CD4-positive, alpha-beta memory T cell (primary cell): Measurements from ENCODE around the gene MED22. TPM values are rescaled to one million over a fixed set of nuclear protein-coding genes. Genes with fewer than 3 reads are reported as not detected.
A peak's percentile ranks its signal among the peaks of the same experiment; 100 is the strongest.

Experiments
- CTCF ChIA-PET: fragments of 350-600 bp; sonication (Branson Sonifier 250); formaldehyde crosslinking; loops from one replicate; lab custom pipeline; 2021; ENCODE audit warnings: inconsistent platforms; ENCODE audit not compliant: partially characterized antibody; lab: Charles Lee
- POLR2A ChIA-PET: fragments of 350-600 bp; sonication (Branson Sonifier 250); formaldehyde crosslinking; loops from one replicate; lab custom pipeline; 2021; ENCODE audit not compliant: partially characterized antibody; lab: Charles Lee
- DNase-seq, 5 donors: peaks; one replicate each; pipeline versions ENCODE4 v3.0.0 to v3.0.0-alpha.2; 2020 to 2022; ENCODE audit warnings: mixed read lengths in 1 of 5
- H3K27ac ChIP-seq: one replicate; pipeline ENCODE4 v1.7.0; 2013; ENCODE audit warnings: low read depth, low read length
- H3K27me3 ChIP-seq: 2 replicates; pipeline ENCODE4 v1.7.0; 2013; ENCODE audit warnings: mild to moderate bottlenecking, low read length, moderate library complexity; ENCODE audit not compliant: insufficient read depth
- H3K36me3 ChIP-seq: 2 replicates; pipeline ENCODE4 v1.7.0; 2013; ENCODE audit warnings: mild to moderate bottlenecking, low read length, moderate library complexity; ENCODE audit not compliant: insufficient read depth
- H3K4me1 ChIP-seq: 2 replicates; pipeline ENCODE4 v1.7.0; 2013; ENCODE audit warnings: mild to moderate bottlenecking, low read length, moderate library complexity; ENCODE audit not compliant: insufficient read depth
- H3K4me3 ChIP-seq, 2 donors: one replicate each; pipeline ENCODE4 v1.7.0; 2013; ENCODE audit warnings: low read length in 2 of 2, mild to moderate bottlenecking in 1 of 2
- H3K9me3 ChIP-seq, 2 donors: one replicate each; pipeline ENCODE4 v1.7.0; 2013; ENCODE audit warnings: low read length in 2 of 2, control low read depth in 1 of 2; ENCODE audit not compliant: control insufficient read depth in 1 of 2
- H3K27ac Mint-ChIP-seq, 7 donors: one replicate each; pipeline ENCODE4 v1.8.0; 2020 to 2021; ENCODE audit warnings: mixed read lengths in 7 of 7, mild to moderate bottlenecking in 6 of 7, inconsistent platforms in 3 of 7, moderate library complexity in 3 of 7
- H3K27me3 Mint-ChIP-seq, 2 donors: one replicate each; pipeline ENCODE4 v1.8.0; 2020 to 2021; ENCODE audit warnings: mixed read lengths in 2 of 2
- H3K36me3 Mint-ChIP-seq, 2 donors: one replicate each; pipeline ENCODE4 v1.8.0; 2020 to 2021; ENCODE audit warnings: mixed read lengths in 2 of 2, inconsistent platforms in 1 of 2, mild to moderate bottlenecking in 1 of 2
- H3K4me1 Mint-ChIP-seq, 4 donors: one replicate each; pipeline ENCODE4 v1.8.0; 2020 to 2021; ENCODE audit warnings: mixed read lengths in 4 of 4, mild to moderate bottlenecking in 1 of 4
- H3K4me3 Mint-ChIP-seq, 8 donors: one replicate each; pipeline ENCODE4 v1.8.0; 2020 to 2021; ENCODE audit warnings: mixed read lengths in 8 of 8, mild to moderate bottlenecking in 7 of 8, moderate library complexity in 6 of 8, inconsistent platforms in 3 of 8
- H3K9me3 Mint-ChIP-seq, 8 donors: one replicate each; pipeline ENCODE4 v1.8.0; 2020 to 2021; ENCODE audit warnings: mixed read lengths in 8 of 8, mild to moderate bottlenecking in 5 of 8, inconsistent platforms in 3 of 8, moderate library complexity in 1 of 8
- intact Hi-C: fragments of 100-400 bp; cut with micrococcal nuclease; formaldehyde crosslinking; loops from one replicate; pipeline ENCODE4 v1.15.1; 2023
- polyA plus RNA-seq, 2 donors: library from polyadenylated mRNA; unstranded; fragments of 300-500 nt; fragmentation: Illumina TruSeq; gene quantifications; one replicate each; pipeline ENCODE4 v1.2.3, GENCODE V29; 2021
- total RNA-seq, 2 experiments: library from RNA; stranded (reverse); gene quantifications; one replicate each; pipeline ENCODE4 v1.2.3, GENCODE V29; 2021

The MED22 gene
- total and polyA plus RNA-seq, 4 experiments from 2014 or later = 8.1 to 42.8 (median 28.1) TPM

GRCh38 chr9:133367221-133367620 is 19.3 kb upstream of the MED22 start:
- POLR2A ChIA-PET = interaction anchor here (1.3 to 18.7 kb wide), 2 partner anchors 9 to 15 kb away, joined by 3 to 437 read pairs; partner anchors contain the start of genes MED22, RPL7A, STKLD1 and SURF1
- H3K27me3 Mint-ChIP-seq = no peaks in the 10 kb centered on the region
- CTCF ChIA-PET = interaction anchor here (0.9 to 2.9 kb wide), 3 partner anchors 10 to 181 kb away, joined by 5 to 12 read pairs (median 7); no protein-coding TSS in a partner anchor
- DNase-seq = no peak
- peaks cover 42 to 66% (median 44%) of the 10 kb centered on the region in 4 donors for H3K4me1 Mint-ChIP-seq
- Histone ChIP-seq H3K36me3 (peaks cover 67% of the 10 kb centered on the region), H3K9me3 (no peaks in the 10 kb centered on the region), H3K4me1 (peaks cover 59% of the 10 kb centered on the region), H3K27me3 (no peaks in the 10 kb centered on the region), H3K27ac (no peak overlapping the region), H3K4me3 (no peak overlapping the region)
- peak overlapping the region in 3 of 7 donors; percentile 42 to 82 (median 42) for H3K27ac Mint-ChIP-seq
- peaks cover 28 to 64% of the 10 kb centered on the region in 2 donors for H3K36me3 Mint-ChIP-seq
- intact Hi-C loops = no loop called here
- H3K9me3 Mint-ChIP-seq = no peaks in the 10 kb centered on the region
- peak overlapping the region in 2 of 8 donors; percentile 8 to 37 for H3K4me3 Mint-ChIP-seq

GRCh38 chr9:133366435-133366834 is 18.5 kb upstream of the MED22 start:
- peak overlapping the region in 1 of 7 donors; percentile 24 for H3K27ac Mint-ChIP-seq

GRCh38 chr9:133362359-133363044 is 14.6 kb upstream of the MED22 start:
- DNase-seq = no peak
- Mint-ChIP-seq H3K9me3 (peaks cover 0 to 2% (median 0%) of the 10 kb centered on the region in 8 donors), H3K36me3 (peaks cover 33 to 67% of the 10 kb centered on the region in 2 donors), H3K4me1 (peaks cover 14 to 37% (median 21%) of the 10 kb centered on the region in 4 donors), H3K4me3 (no peak overlapping the region), H3K27me3 (no peaks in the 10 kb centered on the region), H3K27ac (peak overlapping the region in 3 of 7 donors; percentile 35 to 76 (median 62))
- Histone ChIP-seq H3K9me3 (no peaks in the 10 kb centered on the region), H3K27me3 (no peaks in the 10 kb centered on the region), H3K4me3 (no peak overlapping the region), H3K4me1 (peaks cover 27% of the 10 kb centered on the region), H3K36me3 (peaks cover 80% of the 10 kb centered on the region), H3K27ac (no peak overlapping the region)
- ChIA-PET POLR2A (interaction anchor here (1.1 to 18.7 kb wide), 4 partner anchors 9 to 12 kb away, joined by 3 to 437 read pairs (median 10); partner anchors contain the start of genes MED22, RPL7A, SURF1 and SURF2), CTCF (interaction anchor here (0.9 to 1.5 kb wide), 2 partner anchors 9 to 42 kb away, joined by 3 read pairs; no protein-coding TSS in a partner anchor)
- intact Hi-C loops = no loop called here

More at GRCh38 chr9:133366435-133366834, 18.5 kb upstream of the MED22 start:
- POLR2A ChIA-PET = interaction anchor here (1.3 to 18.7 kb wide), 2 partner anchors 10 to 14 kb away, joined by 3 to 437 read pairs; partner anchors contain the start of genes MED22, RPL7A, STKLD1 and SURF1
- Mint-ChIP-seq H3K4me1 (peaks cover 35 to 58% (median 39%) of the 10 kb centered on the region in 4 donors), H3K9me3 (no peaks in the 10 kb centered on the region), H3K27me3 (no peaks in the 10 kb centered on the region), H3K4me3 (no peak overlapping the region), H3K36me3 (peaks cover 36 to 67% of the 10 kb centered on the region in 2 donors)
- CTCF ChIA-PET = interaction anchor here (0.6 to 2.9 kb wide), 4 partner anchors 9 to 180 kb away, joined by 3 to 12 read pairs (median 6); no protein-coding TSS in a partner anchor
- Histone ChIP-seq H3K9me3 (no peaks in the 10 kb centered on the region), H3K4me3 (no peak overlapping the region), H3K27me3 (no peaks in the 10 kb centered on the region), H3K27ac (no peak overlapping the region), H3K4me1 (peaks cover 51% of the 10 kb centered on the region), H3K36me3 (peaks cover 75% of the 10 kb centered on the region)
- no peak for DNase-seq
- intact Hi-C loops = no loop called here

GRCh38 chr9:133361507-133362092 is 13.7 kb upstream of the MED22 start:
- Mint-ChIP-seq H3K36me3 (peaks cover 30 to 67% of the 10 kb centered on the region in 2 donors), H3K27ac (peak overlapping the region in 4 of 7 donors; percentile 30 to 76 (median 54)), H3K9me3 (peaks cover 0 to 2% (median 0%) of the 10 kb centered on the region in 8 donors), H3K27me3 (no peaks in the 10 kb centered on the region), H3K4me3 (no peak overlapping the region), H3K4me1 (peaks cover 18 to 36% (median 25%) of the 10 kb centered on the region in 4 donors)
- Histone ChIP-seq H3K4me3 (no peak overlapping the region), H3K27ac (no peak overlapping the region), H3K36me3 (peaks cover 71% of the 10 kb centered on the region), H3K9me3 (no peaks in the 10 kb centered on the region), H3K4me1 (peaks cover 26% of the 10 kb centered on the region), H3K27me3 (no peaks in the 10 kb centered on the region)
- ChIA-PET POLR2A (interaction anchor here (1.4 to 18.7 kb wide), 4 partner anchors 9 to 12 kb away, joined by 4 to 437 read pairs (median 226); partner anchors contain the start of genes MED22, RPL7A, STKLD1 and SURF1), CTCF (interaction anchor here (3.7 kb wide), 1 partner anchor 10 kb away, joined by 20 read pairs; no protein-coding TSS in a partner anchor)
- intact Hi-C loops = no loop called here
- peak in 1 of 5 donors; percentile 13 for DNase-seq

- Histone ChIP-seq H3K9me3 (no peaks in the 10 kb centered on the region), H3K27me3 (no peaks in the 10 kb centered on the region), H3K4me3 (no peak overlapping the region), H3K4me1 (peaks cover 24% of the 10 kb centered on the region), H3K36me3 (peaks cover 62% of the 10 kb centered on the region), H3K27ac (no peak overlapping the region)
- Mint-ChIP-seq H3K27me3 (no peaks in the 10 kb centered on the region), H3K36me3 (peaks cover 25 to 62% of the 10 kb centered on the region in 2 donors), H3K27ac (peak overlapping the region in 6 of 7 donors; percentile 55 to 90 (median 63)), H3K4me1 (peaks cover 16 to 35% (median 24%) of the 10 kb centered on the region in 4 donors), H3K4me3 (peak overlapping the region in 1 of 8 donors; percentile 15), H3K9me3 (peaks cover 0 to 2% (median 0%) of the 10 kb centered on the region in 8 donors)
- intact Hi-C loops = no loop called here
- ChIA-PET CTCF (interaction anchor here (1.1 to 3.7 kb wide), 2 partner anchors 10 to 46 kb away, joined by 4 to 20 read pairs; no protein-coding TSS in a partner anchor), POLR2A (interaction anchor here (2.4 to 18.1 kb wide), 2 partner anchors 10 to 13 kb away, joined by 7 to 437 read pairs; partner anchors contain the start of genes MED22, RPL7A, STKLD1 and SURF4)
- peak in 1 of 5 donors; percentile 33 for DNase-seq
These were observed 12.8 kb upstream of the MED22 start for GRCh38 chr9:133360400-133361393.
